Stimulated activated naive CD8-positive, alpha-beta T cell treated with anti-CD3 and anti-CD28 coated beads, Interleukin-15, Interleukin-2, amounts not matched to agents 100 ng/mL and 50 ng/mL, for 24 hours (primary cell): Measurements from ENCODE around the gene BRF1.

ENCODE experiments used
- H3K27ac Mint-ChIP-seq: one replicate; pipeline ENCODE4 v1.8.0; 2021; ENCODE audit warnings: mild to moderate bottlenecking, mixed read lengths
- H3K27me3 Mint-ChIP-seq: one replicate; pipeline ENCODE4 v1.8.0; 2021; ENCODE audit warnings: mixed read lengths
- H3K36me3 Mint-ChIP-seq: one replicate; pipeline ENCODE4 v1.8.0; 2021; ENCODE audit warnings: low read depth, mixed read lengths
- H3K4me1 Mint-ChIP-seq: one replicate; pipeline ENCODE4 v1.8.0; 2021; ENCODE audit warnings: low read depth, mixed read lengths
- H3K4me3 Mint-ChIP-seq: one replicate; pipeline ENCODE4 v1.8.0; 2021; ENCODE audit warnings: mild to moderate bottlenecking, mixed read lengths
- H3K9me3 Mint-ChIP-seq: one replicate; pipeline ENCODE4 v1.8.0; 2021; ENCODE audit warnings: mixed read lengths

Gene BRF1

DNA sequence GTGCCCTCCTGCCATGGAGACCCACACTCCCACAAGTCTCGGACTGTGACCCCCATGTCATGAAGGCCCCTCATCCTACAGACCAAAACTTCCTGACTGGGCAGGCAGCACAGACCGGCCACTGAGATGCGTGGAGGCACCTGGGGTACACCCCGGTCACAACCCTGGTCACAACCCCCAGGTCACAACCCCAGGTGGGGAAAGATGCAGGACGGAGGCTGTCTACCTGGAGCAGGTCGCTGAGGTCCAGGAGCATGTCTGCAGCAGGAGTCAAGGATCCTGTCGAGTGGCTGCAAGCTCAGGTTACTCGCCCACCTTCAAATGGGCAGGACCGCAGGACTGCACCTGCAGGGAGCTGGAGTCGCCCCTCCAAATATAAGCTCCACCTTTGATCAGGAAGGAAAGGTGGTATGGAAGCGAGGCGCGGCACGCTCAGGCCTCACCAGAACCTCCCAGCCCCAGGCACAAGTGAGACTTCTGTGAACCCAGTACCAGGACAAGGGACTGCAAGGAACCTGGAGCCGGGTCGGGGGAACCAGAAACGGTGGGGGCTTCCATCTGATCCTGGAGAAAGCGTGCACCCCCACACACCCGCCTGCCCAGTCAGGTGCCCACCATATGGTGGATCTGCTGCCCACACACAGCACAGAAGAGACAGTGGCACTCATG is 44.4 kb downstream of the BRF1 start:
- H3K4me1 Mint-ChIP-seq, result no peaks in the 10 kb centered on the region
- H3K4me3 Mint-ChIP-seq, result no peak overlapping the region
- no peaks in the 10 kb centered on the region for H3K9me3 Mint-ChIP-seq
- H3K36me3 Mint-ChIP-seq, result no peaks in the 10 kb centered on the region
- no peak overlapping the region for H3K27ac Mint-ChIP-seq
- H3K27me3 Mint-ChIP-seq, result no peaks in the 10 kb centered on the region

GRCh38 chr14:105255021-105255507 is 45.7 kb downstream of the BRF1 start:
- H3K4me3 Mint-ChIP-seq, result no peak overlapping the region
- no peaks in the 10 kb centered on the region for H3K9me3 Mint-ChIP-seq
- no peak overlapping the region for H3K27ac Mint-ChIP-seq
- no peaks in the 10 kb centered on the region for H3K27me3 Mint-ChIP-seq
- H3K4me1 Mint-ChIP-seq, result peaks cover 3% of the 10 kb centered on the region
- peaks cover 9% of the 10 kb centered on the region for H3K36me3 Mint-ChIP-seq

- Mint-ChIP-seq H3K27me3 (no peaks in the 10 kb centered on the region), H3K4me1 (peaks cover 13% of the 10 kb centered on the region), H3K9me3 (no peaks in the 10 kb centered on the region), H3K36me3 (peaks cover 17% of the 10 kb centered on the region), H3K4me3 (no peak overlapping the region), H3K27ac (no peak overlapping the region)
Measured at GRCh38 chr14:105253329-105253682, 47.5 kb downstream of the BRF1 start.

- Mint-ChIP-seq H3K9me3 (no peaks in the 10 kb centered on the region), H3K36me3 (peaks cover 17% of the 10 kb centered on the region), H3K27ac (no peak overlapping the region), H3K4me3 (no peak overlapping the region), H3K27me3 (no peaks in the 10 kb centered on the region), H3K4me1 (peaks cover 17% of the 10 kb centered on the region)
Measured at GRCh38 chr14:105252552-105253328, 48.1 kb downstream of the BRF1 start.

DNA sequence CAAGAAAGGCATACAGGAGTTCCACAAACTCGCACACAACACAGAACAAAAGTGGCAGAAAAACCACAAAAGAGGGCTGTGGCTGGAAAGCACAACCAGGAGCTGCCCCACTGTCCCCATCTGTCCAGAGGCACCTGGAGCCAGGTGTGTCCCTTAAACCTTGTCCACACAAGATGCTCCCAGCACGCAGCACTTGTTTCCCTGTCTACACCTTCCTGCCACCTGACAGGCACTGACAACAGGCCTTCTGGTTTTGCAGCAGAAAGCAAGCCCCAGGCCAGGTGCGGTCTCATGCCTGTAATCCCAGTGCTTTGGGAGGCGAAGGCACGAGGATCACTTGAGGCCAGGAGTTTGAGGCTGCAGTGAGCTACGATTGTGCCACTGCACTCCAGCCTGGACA is 48.9 kb downstream of the BRF1 start:
- Mint-ChIP-seq H3K36me3 (peaks cover 17% of the 10 kb centered on the region), H3K4me3 (no peak overlapping the region), H3K27me3 (no peaks in the 10 kb centered on the region), H3K27ac (no peak overlapping the region), H3K9me3 (no peaks in the 10 kb centered on the region), H3K4me1 (peaks cover 24% of the 10 kb centered on the region)

GRCh38 chr14:105250986-105251385 is 49.8 kb downstream of the BRF1 start:
- Mint-ChIP-seq H3K4me3 (no peak overlapping the region), H3K27me3 (no peaks in the 10 kb centered on the region)

DNA sequence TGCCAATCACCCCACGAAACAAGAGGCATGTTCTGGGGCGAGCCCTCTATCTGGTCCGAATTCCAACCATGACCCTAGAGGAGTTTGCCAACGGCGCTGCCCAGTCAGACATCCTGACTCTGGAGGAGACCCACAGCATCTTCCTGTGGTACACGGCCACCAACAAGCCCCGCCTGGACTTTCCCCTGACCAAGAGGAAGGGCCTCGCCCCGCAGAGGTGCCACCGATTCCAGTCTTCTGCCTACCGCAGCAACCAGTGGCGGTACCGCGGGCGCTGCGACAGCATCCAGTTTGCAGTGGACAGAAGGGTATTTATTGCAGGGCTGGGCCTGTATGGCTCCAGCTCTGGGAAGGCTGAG is 50.8 kb downstream of the BRF1 start:
- H3K4me1 Mint-ChIP-seq, result peaks cover 33% of the 10 kb centered on the region
- no peak overlapping the region for H3K27ac Mint-ChIP-seq
- H3K9me3 Mint-ChIP-seq, result no peaks in the 10 kb centered on the region
- H3K27me3 Mint-ChIP-seq, result no peaks in the 10 kb centered on the region
- H3K36me3 Mint-ChIP-seq, result peaks cover 17% of the 10 kb centered on the region
- H3K4me3 Mint-ChIP-seq, result peak overlapping the region; percentile 81

More at GRCh38 chr14:105250986-105251385, 49.8 kb downstream of the BRF1 start:
- Mint-ChIP-seq H3K27ac (no peak overlapping the region), H3K36me3 (peaks cover 17% of the 10 kb centered on the region), H3K4me1 (peaks cover 28% of the 10 kb centered on the region), H3K9me3 (no peaks in the 10 kb centered on the region)

GRCh38 chr14:105249182-105250007 is 51.4 kb downstream of the BRF1 start:
- peak overlapping the region; percentile 70 for H3K27ac Mint-ChIP-seq
- peaks cover 35% of the 10 kb centered on the region for H3K4me1 Mint-ChIP-seq
- peaks cover 22% of the 10 kb centered on the region for H3K36me3 Mint-ChIP-seq
- H3K9me3 Mint-ChIP-seq, result no peaks in the 10 kb centered on the region
- peak overlapping the region; percentile 81 for H3K4me3 Mint-ChIP-seq
- H3K27me3 Mint-ChIP-seq, result no peaks in the 10 kb centered on the region

GRCh38 chr14:105248368-105249181 is 52.2 kb downstream of the BRF1 start, which contains the start of gene BTBD6:
BTBD6 (plus strand) TSS chr14:105248533; CDS start chr14:105248712, 179 bp downstream.
- H3K27me3 Mint-ChIP-seq, result no peaks in the 10 kb centered on the region
- H3K36me3 Mint-ChIP-seq, result peaks cover 25% of the 10 kb centered on the region
- no peaks in the 10 kb centered on the region for H3K9me3 Mint-ChIP-seq
- peaks cover 37% of the 10 kb centered on the region for H3K4me1 Mint-ChIP-seq
- peak within 1 kb of the TSS; percentile 70 for H3K27ac Mint-ChIP-seq
- H3K4me3 Mint-ChIP-seq, result peak within 1 kb of the TSS; percentile 81

DNA sequence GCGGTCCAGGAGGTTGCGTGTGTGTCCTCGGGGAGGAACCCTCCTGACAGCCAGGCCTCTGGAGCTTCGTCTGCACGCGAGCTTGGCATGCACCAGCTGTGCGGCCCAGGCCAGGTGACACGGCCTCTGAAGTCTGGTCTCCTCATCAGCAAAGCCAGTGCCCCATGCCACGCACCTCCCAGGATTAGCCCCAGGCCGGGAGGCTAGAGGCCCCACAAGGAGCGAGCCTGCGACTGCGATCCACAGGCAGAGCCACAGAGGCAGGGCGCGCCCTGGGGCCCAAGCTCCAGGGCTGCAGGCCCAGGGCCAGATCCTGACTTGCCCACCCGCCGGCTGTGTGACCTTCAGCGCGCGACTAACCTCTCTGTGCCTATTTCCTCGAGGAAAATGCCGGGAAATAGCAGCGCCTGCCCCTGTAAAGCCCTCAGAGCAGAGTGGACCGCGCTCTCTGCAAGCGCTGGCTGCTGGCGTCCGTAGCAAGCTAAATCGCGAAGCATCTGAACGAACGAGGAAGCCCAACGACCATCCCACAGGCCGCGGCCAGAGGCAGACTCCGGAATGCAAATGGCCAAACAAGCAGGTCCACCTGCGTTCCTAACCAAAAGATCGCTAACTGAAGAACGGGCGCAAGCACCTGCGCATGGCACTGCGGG is 53.0 kb downstream of the BRF1 start:
- H3K4me1 Mint-ChIP-seq, result peaks cover 37% of the 10 kb centered on the region
- no peaks in the 10 kb centered on the region for H3K9me3 Mint-ChIP-seq
- H3K4me3 Mint-ChIP-seq, result peak overlapping the region; percentile 77
- H3K27me3 Mint-ChIP-seq, result no peaks in the 10 kb centered on the region
- H3K36me3 Mint-ChIP-seq, result peaks cover 25% of the 10 kb centered on the region
- H3K27ac Mint-ChIP-seq, result no peak overlapping the region

DNA sequence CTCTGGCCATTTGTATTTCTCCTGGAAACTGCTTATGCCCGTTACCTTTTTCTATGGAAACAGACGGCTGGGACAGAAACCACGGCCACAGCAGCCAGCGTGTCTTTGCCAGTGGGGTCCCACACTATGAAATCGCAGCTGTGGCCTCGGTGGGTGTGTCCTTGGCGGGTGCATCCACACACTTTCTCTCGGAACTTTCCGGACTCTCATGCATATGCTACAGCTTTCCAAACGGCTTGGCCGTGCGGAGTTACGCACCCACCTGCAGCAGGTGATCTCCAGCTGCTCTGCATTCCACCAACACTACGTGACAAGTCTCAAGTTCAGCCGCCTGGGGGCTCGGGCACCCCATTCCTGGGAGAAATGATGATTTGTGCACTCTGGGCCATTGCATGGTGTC is 53.8 kb downstream of the BRF1 start:
- H3K27ac Mint-ChIP-seq, result no peak overlapping the region
- peaks cover 25% of the 10 kb centered on the region for H3K36me3 Mint-ChIP-seq

GRCh38 chr14:105244334-105244733 is 56.5 kb downstream of the BRF1 start:
- no peaks in the 10 kb centered on the region for H3K9me3 Mint-ChIP-seq
- peaks cover 9% of the 10 kb centered on the region for H3K36me3 Mint-ChIP-seq
- H3K27me3 Mint-ChIP-seq, result no peaks in the 10 kb centered on the region
- no peak overlapping the region for H3K27ac Mint-ChIP-seq
- H3K4me1 Mint-ChIP-seq, result peaks cover 26% of the 10 kb centered on the region
- H3K4me3 Mint-ChIP-seq, result no peak overlapping the region

More for the DNA sequence above, 53.8 kb downstream of the BRF1 start:
- H3K4me3 Mint-ChIP-seq, result no peak overlapping the region
- no peaks in the 10 kb centered on the region for H3K9me3 Mint-ChIP-seq
- H3K27me3 Mint-ChIP-seq, result no peaks in the 10 kb centered on the region
- peaks cover 37% of the 10 kb centered on the region for H3K4me1 Mint-ChIP-seq

GRCh38 chr14:105241641-105242040 is 59.2 kb downstream of the BRF1 start:
- Mint-ChIP-seq H3K9me3 (no peaks in the 10 kb centered on the region), H3K27ac (no peak overlapping the region), H3K4me1 (peaks cover 11% of the 10 kb centered on the region)

More at GRCh38 chr14:105241641-105242040, 59.2 kb downstream of the BRF1 start:
- Mint-ChIP-seq H3K4me3 (no peak overlapping the region), H3K27me3 (no peaks in the 10 kb centered on the region), H3K36me3 (peaks cover 8% of the 10 kb centered on the region)
